ENCODE results near the gene VPS52. TPM values are rescaled to one million over a fixed set of nuclear protein-coding genes. Genes with fewer than 3 reads are reported as not detected.

Gene VPS52
- total RNA-seq, 1 experiment from 2014 or later, result 58.2 TPM

GRCh38 chr6:33216117-33216649, 55.5 kb downstream of the VPS52 start:
- Histone ChIP-seq H2AFZ (ENCODE audit: low read depth, low read length, poor library complexity, severe bottlenecking) (no peak overlapping the region), H3K4me2 (ENCODE audit: low read length) (no peak overlapping the region), H3K4me3 (replicated peaks in 1 of 2; ENCODE audit: low read depth in 1 of 2, low read length in 2 of 2) (no peak overlapping the region), H3K9ac (ENCODE audit: low read length) (no peak overlapping the region), H3K36me3 (ENCODE audit: control insufficient read depth in 1 of 2, insufficient read depth in 2 of 2, low read length in 2 of 2) (0 out of 4 replicates have a peak, but pooled peaks cover 0 to 2% of the 10 kb centered on the region in 2 experiments), H3K9me2 (ENCODE audit: insufficient read depth) (no peaks in the 10 kb centered on the region), H3K9me3 (ENCODE audit: control insufficient read depth in 1 of 2, insufficient read depth in 1 of 2, low read depth in 1 of 2, low read length in 2 of 2) (no peaks in the 10 kb centered on the region), H4K20me1 (ENCODE audit: insufficient read depth) (no peaks in the 10 kb centered on the region), H3K4me1 (ENCODE audit: control insufficient read depth in 1 of 2, insufficient read depth in 2 of 2, low read length in 2 of 2) (peaks cover 0 to 5% of the 10 kb centered on the region in 2 experiments; a peak in 1 of 4 replicates), H3K27ac (ENCODE audit: low read depth, low read length) (no peak overlapping the region), H3K79me2 (ENCODE audit: insufficient read depth, low read length) (no peaks in the 10 kb centered on the region), H3K27me3 (ENCODE audit: insufficient read depth, low read length) (no peaks in the 10 kb centered on the region)
- TF ChIP-seq ELF1 (IDR thresholded peaks at IDR 0.05; ENCODE audit: borderline replicate concordance, low read depth) (no peak), SIN3A (IDR thresholded peaks at IDR 0.05; ENCODE audit: low read depth) (no peak), JUND (IDR thresholded peaks at IDR 0.05) (no peak), FOSL1 (IDR thresholded peaks at IDR 0.05; ENCODE audit: low read depth) (no peak), ZBTB33 (IDR thresholded peaks at IDR 0.05; ENCODE audit: extremely low read depth, insufficient replicate concordance, low read length) (no peak), EGR1 (IDR thresholded peaks at IDR 0.05; ENCODE audit: low read depth) (no peak), POLR2AphosphoS5 (IDR thresholded peaks at IDR 0.05; ENCODE audit: low read depth, low read length) (no peak), EZH2 (IDR thresholded peaks at IDR 0.05) (no peak), RAD21 (IDR thresholded peaks at IDR 0.05; ENCODE audit: low read depth) (no peak), SRF (IDR thresholded peaks at IDR 0.05; ENCODE audit: low read depth) (no peak), TCF7L2 (IDR thresholded peaks at IDR 0.05; ENCODE audit: borderline replicate concordance, extremely low read depth, insufficient read depth, insufficient read length) (no peak), CBX3 (IDR thresholded peaks at IDR 0.05; ENCODE audit: low read depth) (no peak), CEBPB (IDR thresholded peaks at IDR 0.05; ENCODE audit: low read depth) (no peak), ZNF274 (IDR thresholded peaks at IDR 0.05; ENCODE audit: low read depth, low read length) (no peak), ATF3 (IDR thresholded peaks at IDR 0.05) (no peak), EZH2phosphoT487 (IDR thresholded peaks at IDR 0.05; ENCODE audit: borderline replicate concordance) (no peak), ZFX (IDR thresholded peaks at IDR 0.05) (no peak)
- TF ChIP-seq, protein P1, sequence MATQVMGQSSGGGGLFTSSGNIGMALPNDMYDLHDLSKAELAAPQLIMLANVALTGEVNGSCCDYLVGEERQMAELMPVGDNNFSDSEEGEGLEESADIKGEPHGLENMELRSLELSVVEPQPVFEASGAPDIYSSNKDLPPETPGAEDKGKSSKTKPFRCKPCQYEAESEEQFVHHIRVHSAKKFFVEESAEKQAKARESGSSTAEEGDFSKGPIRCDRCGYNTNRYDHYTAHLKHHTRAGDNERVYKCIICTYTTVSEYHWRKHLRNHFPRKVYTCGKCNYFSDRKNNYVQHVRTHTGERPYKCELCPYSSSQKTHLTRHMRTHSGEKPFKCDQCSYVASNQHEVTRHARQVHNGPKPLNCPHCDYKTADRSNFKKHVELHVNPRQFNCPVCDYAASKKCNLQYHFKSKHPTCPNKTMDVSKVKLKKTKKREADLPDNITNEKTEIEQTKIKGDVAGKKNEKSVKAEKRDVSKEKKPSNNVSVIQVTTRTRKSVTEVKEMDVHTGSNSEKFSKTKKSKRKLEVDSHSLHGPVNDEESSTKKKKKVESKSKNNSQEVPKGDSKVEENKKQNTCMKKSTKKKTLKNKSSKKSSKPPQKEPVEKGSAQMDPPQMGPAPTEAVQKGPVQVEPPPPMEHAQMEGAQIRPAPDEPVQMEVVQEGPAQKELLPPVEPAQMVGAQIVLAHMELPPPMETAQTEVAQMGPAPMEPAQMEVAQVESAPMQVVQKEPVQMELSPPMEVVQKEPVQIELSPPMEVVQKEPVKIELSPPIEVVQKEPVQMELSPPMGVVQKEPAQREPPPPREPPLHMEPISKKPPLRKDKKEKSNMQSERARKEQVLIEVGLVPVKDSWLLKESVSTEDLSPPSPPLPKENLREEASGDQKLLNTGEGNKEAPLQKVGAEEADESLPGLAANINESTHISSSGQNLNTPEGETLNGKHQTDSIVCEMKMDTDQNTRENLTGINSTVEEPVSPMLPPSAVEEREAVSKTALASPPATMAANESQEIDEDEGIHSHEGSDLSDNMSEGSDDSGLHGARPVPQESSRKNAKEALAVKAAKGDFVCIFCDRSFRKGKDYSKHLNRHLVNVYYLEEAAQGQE (IDR thresholded peaks at IDR 0.05; ENCODE audit: low read depth), result no peak
- ChIA-PET RAD21 (ENCODE audit: low non-redundant PET in 1 of 2, low total read pairs in 2 of 2, uncharacterized antibody in 2 of 2, unreplicated experiment in 2 of 2) (no interaction called here), POLR2A (no interaction called here), CTCF (no interaction called here)
- DNase-seq (ENCODE audit: low read depth, low spot score) (no peak), ATAC-seq (no peak)
- BruUV-seq (replicated peaks), result no TSS peak
- intact Hi-C loops (cut with micrococcal nuclease), result no loop called here

Measured in HCT116 (cell line).